Liver (tissue), 9 donors: ENCODE results near the gene SNCB. TPM values are rescaled to one million over a fixed set of nuclear protein-coding genes. Genes with fewer than 3 reads are reported as not detected.

ENCODE experiments used
- DNase-seq: peaks from one replicate; pipeline ENCODE4 v3.0.0-alpha.2; 2017; ENCODE audit warnings: low spot score
- H3K27ac ChIP-seq, 2 donors: one replicate each; pipeline ENCODE4 v1.7.0; 2013; ENCODE audit warnings: inconsistent platforms in 2 of 2, low read length in 2 of 2, control low read depth in 1 of 2, low read depth in 1 of 2, mild to moderate bottlenecking in 1 of 2
- H3K27me3 ChIP-seq, 4 donors: one replicate each; pipeline versions ENCODE4 v1.6.1 to v1.7.0; 2013; ENCODE audit warnings: low read length in 3 of 4, inconsistent platforms in 1 of 4, mild to moderate bottlenecking in 1 of 4, moderate library complexity in 1 of 4; ENCODE audit not compliant: control insufficient read depth in 4 of 4, insufficient read depth in 4 of 4
- H3K36me3 ChIP-seq, 4 donors: one replicate each; pipeline versions ENCODE4 v1.6.1 to v1.7.0; 2013; ENCODE audit warnings: low read length in 3 of 4, mild to moderate bottlenecking in 3 of 4, low read depth in 1 of 4, moderate library complexity in 1 of 4; ENCODE audit not compliant: control insufficient read depth in 4 of 4, insufficient read depth in 3 of 4
- H3K4me1 ChIP-seq, 4 donors: one replicate each; pipeline versions ENCODE4 v1.6.1 to v1.7.0; 2013; ENCODE audit warnings: low read length in 3 of 4, mild to moderate bottlenecking in 3 of 4, moderate library complexity in 1 of 4; ENCODE audit not compliant: control insufficient read depth in 4 of 4, insufficient read depth in 4 of 4
- H3K4me3 ChIP-seq, 3 donors: one replicate each; pipeline versions ENCODE4 v1.6.1 to v1.7.0; 2013; ENCODE audit warnings: low read length in 3 of 3, control low read depth in 1 of 3, low read depth in 1 of 3, mild to moderate bottlenecking in 1 of 3
- H3K9ac ChIP-seq, 2 donors: one replicate each; pipeline ENCODE4 v1.7.0; 2013; ENCODE audit warnings: low read length in 2 of 2, mild to moderate bottlenecking in 2 of 2, moderate library complexity in 2 of 2, control low read depth in 1 of 2, low read depth in 1 of 2
- H3K9me3 ChIP-seq, 4 donors: one replicate each; pipeline versions ENCODE4 v1.6.1 to v1.7.0; 2013; ENCODE audit warnings: low read length in 3 of 4; ENCODE audit not compliant: control insufficient read depth in 4 of 4
- ATF3 ChIP-seq: IDR thresholded peaks from 2 replicates; pipeline ENCODE4 v1.6.1; 2016; ENCODE audit warnings: antibody characterized with exemption
- CTCF ChIP-seq: fragments of 150-350 bp; IDR thresholded peaks from 2 replicates; pipeline ENCODE4 v1.5.1; 2017; ENCODE audit warnings: improper control_type of control experiment, low read depth, low read length; ENCODE audit not compliant: missing input control
- EGR1 ChIP-seq, 2 donors: IDR thresholded peaks; 2 replicates each; pipeline ENCODE4 v1.6.1; 2016 to 2018; ENCODE audit warnings: antibody characterized with exemption in 2 of 2, low read depth in 2 of 2
- FOXA1 ChIP-seq: IDR thresholded peaks from 2 replicates; pipeline ENCODE4 v1.6.1; 2016; ENCODE audit warnings: antibody characterized with exemption
- GABPA ChIP-seq, 2 donors: IDR thresholded peaks in 1 of 2; conservative IDR thresholded peaks in 1 of 2; 2 replicates each; pipeline ENCODE4 v1.6.1; 2016; ENCODE audit warnings: antibody characterized with exemption in 2 of 2, mild to moderate bottlenecking in 1 of 2, moderate library complexity in 1 of 2
- HNF4G ChIP-seq: IDR thresholded peaks from 2 replicates; pipeline ENCODE4 v1.6.1; 2016; ENCODE audit warnings: antibody characterized with exemption
- NR2F2 ChIP-seq: IDR thresholded peaks from 2 replicates; pipeline ENCODE4 v1.6.1; 2016; ENCODE audit warnings: antibody characterized with exemption
- RAD21 ChIP-seq, 2 donors: IDR thresholded peaks; 2 replicates each; pipeline ENCODE4 v1.6.1; 2016; ENCODE audit warnings: antibody characterized with exemption in 2 of 2, mild to moderate bottlenecking in 2 of 2
- REST ChIP-seq: IDR thresholded peaks from 2 replicates; pipeline ENCODE4 v1.6.1; 2016; ENCODE audit warnings: antibody characterized with exemption, mild to moderate bottlenecking
- RXRA ChIP-seq, 2 donors: IDR thresholded peaks; 2 replicates each; pipeline ENCODE4 v1.6.1; 2017 to 2018; ENCODE audit warnings: antibody characterized with exemption in 2 of 2, mild to moderate bottlenecking in 1 of 2
- TAF1 ChIP-seq: conservative IDR thresholded peaks from 2 replicates; pipeline ENCODE4 v1.6.1; 2016; ENCODE audit warnings: antibody characterized with exemption, mild to moderate bottlenecking
- YY1 ChIP-seq: IDR thresholded peaks from 2 replicates; pipeline ENCODE4 v1.6.1; 2016; ENCODE audit warnings: antibody characterized with exemption, mild to moderate bottlenecking
- ZBTB33 ChIP-seq: IDR thresholded peaks from 2 replicates; pipeline ENCODE4 v1.6.1; 2016; ENCODE audit warnings: antibody characterized with exemption
- WGBS: extraction: QIAGEN DNeasy Blood & Tissue Kit; methylation state at CpG from one replicate; pipeline ENCODE4 v1.1.7; 2013; 5-methylcytosine and 5-hydroxymethylcytosine counted together
- polyA plus RNA-seq, 2 donors: library from polyadenylated mRNA; stranded (reverse) in 1 of 2; unstranded in 1 of 2; fragments of 200-250 nt in 1 of 2; fragments of >200 nt in 1 of 2; fragmentation: Nextera tagmentation in 1 of 2; extraction: Ambion mirVana in 1 of 2; gene quantifications; one replicate each; pipeline versions ENCODE4 v1.2.1 to v1.2.3, GENCODE V29; 2013 to 2015
- total RNA-seq, 2 donors: library from RNA; depleted of rRNA; stranded (reverse); fragments of >200 nt; gene quantifications; one replicate each; pipeline ENCODE4 v1.2.3, GENCODE V29; 2014
- donor health status: healthy.
- donor health status: healthy.
- donor health status: healthy.
- donor health status: healthy.
- donor health status: healthy.

The SNCB gene
- total and polyA plus RNA-seq, 4 donors: not detected

- Histone ChIP-seq H3K36me3 (no peaks in the 10 kb centered on the region), H3K9ac (no peak overlapping the region), H3K4me3 (no peak overlapping the region), H3K9me3 (no peaks in the 10 kb centered on the region), H3K4me1 (peaks cover 0 to 9% (median 4%) of the 10 kb centered on the region in 4 donors), H3K27me3 (peaks cover 0 to 3% (median 0%) of the 10 kb centered on the region in 4 donors), H3K27ac (no peak overlapping the region)
- DNase-seq: no peak
- WGBS: 64% methylated on average over 2 of the region's 2 CpGs
- TF ChIP-seq RXRA (IDR thresholded peaks at IDR 0.05): no peak
- TF ChIP-seq GABPA (IDR thresholded peaks at IDR 0.05 in 1 of 2, conservative IDR thresholded peaks at IDR 0.05 in 1 of 2): no peak
- TF ChIP-seq EGR1 (IDR thresholded peaks at IDR 0.05; ENCODE audit: low read depth in 2 of 2): no peak
- no peak for TF ChIP-seq CTCF
- no peak for TF ChIP-seq YY1
- no peak for TF ChIP-seq FOXA1
- no peak for TF ChIP-seq TAF1
- no peak for TF ChIP-seq RAD21 (IDR thresholded peaks at IDR 0.05)
- TF ChIP-seq REST: no peak
- TF ChIP-seq ZBTB33: no peak
Observed at GRCh38 chr5:176612855-176613254, 17.5 kb downstream of the SNCB start.

- Histone ChIP-seq H3K4me1 (peaks cover 0 to 9% (median 4%) of the 10 kb centered on the region in 4 donors), H3K27ac (no peak overlapping the region), H3K27me3 (no peaks in the 10 kb centered on the region), H3K36me3 (no peaks in the 10 kb centered on the region), H3K9me3 (no peaks in the 10 kb centered on the region), H3K9ac (no peak overlapping the region), H3K4me3 (no peak overlapping the region)
- TF ChIP-seq RAD21 (IDR thresholded peaks at IDR 0.05) (no peak), ZBTB33 (no peak), NR2F2 (no peak), ATF3 (no peak), HNF4G (no peak), GABPA (IDR thresholded peaks at IDR 0.05 in 1 of 2, conservative IDR thresholded peaks at IDR 0.05 in 1 of 2) (no peak), YY1 (no peak)
- 85% methylated on average over 6 of the region's 6 CpGs for WGBS
- no peak for DNase-seq
Observed at GRCh38 chr5:176612008-176612407, 18.3 kb downstream of the SNCB start.
